Neural progenitor cell (in vitro differentiated cells): ENCODE data around the gene ZP1. TPM values are rescaled to one million over a fixed set of nuclear protein-coding genes. Genes with fewer than 3 reads are reported as not detected.

ENCODE experiments used
- DNase-seq: peaks from one replicate; pipeline ENCODE4 v3.0.0-alpha.2; 2016; ENCODE audit warnings: low spot score
- H2AFZ ChIP-seq: fragments of 200-600 bp; sonication (generic); replicated peaks from 2 replicates; pipeline ENCODE4 v1.6.1; 2016; ENCODE audit warnings: antibody characterized with exemption
- H3F3A ChIP-seq: fragments of 200-600 bp; sonication (generic); 2 replicates; pipeline ENCODE4 v1.6.1; 2016; ENCODE audit warnings: antibody characterized with exemption, low read depth
- H3K27ac ChIP-seq: fragments of 200-600 bp; sonication (generic); 2 replicates; pipeline ENCODE4 v1.5.1; 2016; ENCODE audit warnings: mild to moderate bottlenecking
- H3K27me3 ChIP-seq: fragments of 200-600 bp; sonication (generic); 2 replicates; pipeline ENCODE4 v1.6.1; 2016; ENCODE audit warnings: mild to moderate bottlenecking, moderate library complexity
- H3K36me3 ChIP-seq: fragments of 200-600 bp; sonication (generic); 2 replicates; pipeline ENCODE4 v1.5.1; 2016
- H3K4me1 ChIP-seq: fragments of 200-600 bp; sonication (generic); 2 replicates; pipeline ENCODE4 v1.6.1; 2016; ENCODE audit warnings: mixed run types
- H3K4me2 ChIP-seq: fragments of 200-600 bp; sonication (generic); 2 replicates; pipeline ENCODE4 v1.6.1; 2016
- H3K4me3 ChIP-seq: fragments of 200-600 bp; sonication (generic); 2 replicates; pipeline ENCODE4 v1.5.1; 2016
- H3K79me2 ChIP-seq: fragments of 200-600 bp; sonication (generic); 2 replicates; pipeline ENCODE4 v1.6.1; 2016; ENCODE audit warnings: low read depth
- H3K9ac ChIP-seq: fragments of 200-600 bp; sonication (generic); 2 replicates; pipeline ENCODE4 v1.6.1; 2016
- H3K9me3 ChIP-seq: fragments of 200-600 bp; sonication (generic); 2 replicates; pipeline ENCODE4 v1.5.1; 2016; ENCODE audit warnings: low read depth
- H4K20me1 ChIP-seq: fragments of 200-600 bp; sonication (generic); 2 replicates; pipeline ENCODE4 v1.6.1; 2016; ENCODE audit warnings: low read depth
- H3K27ac Mint-ChIP-seq: 3 replicates; pipeline ENCODE4 v1.8.0; 2021; ENCODE audit warnings: mixed read lengths
- H3K27me3 Mint-ChIP-seq: 2 replicates; pipeline ENCODE4 v1.8.0; 2022; ENCODE audit warnings: low read depth, mild to moderate bottlenecking, inconsistent platforms, moderate library complexity, mixed read lengths; ENCODE audit not compliant: insufficient read depth
- H3K36me3 Mint-ChIP-seq: 3 replicates; pipeline ENCODE4 v1.8.0; 2021; ENCODE audit warnings: mixed read lengths
- H3K4me1 Mint-ChIP-seq: 3 replicates; pipeline ENCODE4 v1.8.0; 2021; ENCODE audit warnings: mixed read lengths
- H3K4me3 Mint-ChIP-seq: 3 replicates; pipeline ENCODE4 v1.8.0; 2021; ENCODE audit warnings: mild to moderate bottlenecking, moderate library complexity, mixed read lengths
- H3K9me3 Mint-ChIP-seq: 3 replicates; pipeline ENCODE4 v1.8.0; 2020; ENCODE audit warnings: mixed read lengths
- CTCF ChIP-seq: fragments of 200-600 bp; sonication (generic); IDR thresholded peaks from 2 replicates; pipeline ENCODE4 v1.5.1; 2017; ENCODE audit warnings: antibody characterized with exemption, mild to moderate bottlenecking
- EZH2 ChIP-seq: fragments of 200-600 bp; sonication (generic); IDR thresholded peaks from 2 replicates; pipeline ENCODE4 v1.6.1; 2017; ENCODE audit warnings: antibody characterized with exemption, mild to moderate bottlenecking, moderate library complexity
- EZH2phosphoT487 ChIP-seq: fragments of 200-600 bp; sonication (generic); IDR thresholded peaks from 2 replicates; pipeline ENCODE4 v1.6.1; 2017; ENCODE audit warnings: antibody characterized with exemption
- total RNA-seq: library from RNA; depleted of rRNA; stranded (reverse); fragments of >200 nt; gene quantifications from 2 replicates; pipeline ENCODE4 v1.2.3, GENCODE V29; 2015; ENCODE audit warnings: low replicate concordance

Gene ZP1
- total RNA-seq, 1 donor from 2014 or later: not detected

- peak overlapping the region; percentile 77 for H3K4me3 ChIP-seq
- H2AFZ ChIP-seq: no peak overlapping the region
- DNase-seq: no peak
- TF ChIP-seq EZH2: no peak
- TF ChIP-seq CTCF: no peak
- TF ChIP-seq EZH2phosphoT487: no peak
- H3K4me1 ChIP-seq: peaks cover 17% of the 10 kb centered on the region
- no peaks in the 10 kb centered on the region for H3K9me3 ChIP-seq
- H3K9ac ChIP-seq: peak overlapping the region; percentile 85
- H3K27ac ChIP-seq: no peak overlapping the region
- peak overlapping the region; percentile 36 for H3K27ac Mint-ChIP-seq
- no peaks in the 10 kb centered on the region for H4K20me1 ChIP-seq
- no peaks in the 10 kb centered on the region for H3K9me3 Mint-ChIP-seq
- H3K27me3 ChIP-seq: no peaks in the 10 kb centered on the region
- H3K4me3 Mint-ChIP-seq: peak overlapping the region; percentile 91
- H3K36me3 Mint-ChIP-seq: peaks cover 9% of the 10 kb centered on the region
- peaks cover 30% of the 10 kb centered on the region for H3K79me2 ChIP-seq
- H3K4me2 ChIP-seq: peak overlapping the region; percentile 94
- H3K4me1 Mint-ChIP-seq: peaks cover 35% of the 10 kb centered on the region
- H3K27me3 Mint-ChIP-seq: peaks cover 3% of the 10 kb centered on the region
- H3F3A ChIP-seq: no peaks in the 10 kb centered on the region
- H3K36me3 ChIP-seq: no peaks in the 10 kb centered on the region
Observed at GRCh38 chr11:60842668-60843600, 24.4 kb upstream of the ZP1 start.

- H3K36me3 Mint-ChIP-seq: peaks cover 14% of the 10 kb centered on the region
- Histone ChIP-seq H3K36me3 (no peaks in the 10 kb centered on the region), H2AFZ (no peak overlapping the region), H3F3A (no peaks in the 10 kb centered on the region), H3K9ac (peak overlapping the region; percentile 85), H3K4me3 (peak overlapping the region; percentile 77), H3K27me3 (no peaks in the 10 kb centered on the region), H4K20me1 (no peaks in the 10 kb centered on the region), H3K4me1 (peaks cover 17% of the 10 kb centered on the region), H3K27ac (no peak overlapping the region), H3K79me2 (peaks cover 30% of the 10 kb centered on the region), H3K4me2 (peak overlapping the region; percentile 94), H3K9me3 (no peaks in the 10 kb centered on the region)
- H3K9me3 Mint-ChIP-seq: no peaks in the 10 kb centered on the region
- peaks cover 4% of the 10 kb centered on the region for H3K27me3 Mint-ChIP-seq
- H3K4me3 Mint-ChIP-seq: peak overlapping the region; percentile 91
- peak overlapping the region; percentile 36 for H3K27ac Mint-ChIP-seq
- H3K4me1 Mint-ChIP-seq: peaks cover 35% of the 10 kb centered on the region
- no peak for TF ChIP-seq CTCF
- no peak for TF ChIP-seq EZH2
- TF ChIP-seq EZH2phosphoT487: no peak
- no peak for DNase-seq
Observed at GRCh38 chr11:60844045-60844869, 23.1 kb upstream of the ZP1 start.

GRCh38 chr11:60844870-60845221 lies 22.5 kb upstream of the ZP1 start:
- Histone ChIP-seq H3K79me2 (peaks cover 30% of the 10 kb centered on the region), H3K4me1 (peaks cover 17% of the 10 kb centered on the region), H3K9ac (peak overlapping the region; percentile 39), H3K9me3 (no peaks in the 10 kb centered on the region), H3K36me3 (no peaks in the 10 kb centered on the region), H3K4me2 (peak overlapping the region; percentile 94), H4K20me1 (no peaks in the 10 kb centered on the region), H3K27ac (no peak overlapping the region), H2AFZ (no peak overlapping the region), H3K4me3 (no peak overlapping the region), H3F3A (no peaks in the 10 kb centered on the region), H3K27me3 (no peaks in the 10 kb centered on the region)
- no peak for TF ChIP-seq CTCF
- no peak for TF ChIP-seq EZH2phosphoT487
- TF ChIP-seq EZH2: no peak
- Mint-ChIP-seq H3K27ac (peak overlapping the region; percentile 21), H3K36me3 (peaks cover 14% of the 10 kb centered on the region), H3K27me3 (peaks cover 4% of the 10 kb centered on the region), H3K4me1 (peaks cover 35% of the 10 kb centered on the region), H3K9me3 (no peaks in the 10 kb centered on the region), H3K4me3 (peak overlapping the region; percentile 91)
- no peak for DNase-seq
